BLaER1 treated with 17β-estradiol and CSF1 and Interleukin-3, amounts not matched to agents 10 nM and 100 nM (cell line): ENCODE data around the gene ATP2B3.

Experiments
- H3K27ac ChIP-seq, 11 experiments: shearing (Covaris generic); formaldehyde crosslinking; 2 replicates each; pipeline ENCODE4 v1.8.1; 2022
- H3K27me3 ChIP-seq, 11 experiments: shearing (Covaris generic); formaldehyde crosslinking; 2 replicates each; pipeline ENCODE4 v1.8.1; 2022
- H3K36me3 ChIP-seq, 11 experiments: shearing (Covaris generic); formaldehyde crosslinking; 2 replicates each; pipeline ENCODE4 v1.8.1; 2022
- H3K4me1 ChIP-seq, 10 experiments: shearing (Covaris generic); formaldehyde crosslinking; 2 replicates each; pipeline ENCODE4 v1.8.1; 2022
- H3K4me2 ChIP-seq, 11 experiments: shearing (Covaris generic); formaldehyde crosslinking; 2 replicates each; pipeline ENCODE4 v1.8.1; 2022
- H3K4me3 ChIP-seq, 10 experiments: shearing (Covaris generic); formaldehyde crosslinking; 2 replicates each; pipeline ENCODE4 v1.8.1; 2022
- H3K9ac ChIP-seq, 11 experiments: shearing (Covaris generic); formaldehyde crosslinking; 2 replicates each; pipeline ENCODE4 v1.8.1; 2022
- H3K9me3 ChIP-seq, 11 experiments: shearing (Covaris generic); formaldehyde crosslinking; replicated peaks in 1 of 11; 2 replicates each; pipeline ENCODE4 v1.8.1; 2022
- H4K20me1 ChIP-seq, 11 experiments: shearing (Covaris generic); formaldehyde crosslinking; 2 replicates each; pipeline ENCODE4 v1.8.1; 2022
- Cebpa-rat ChIP-seq, 11 experiments: shearing (Covaris generic); IDR thresholded peaks; 2 replicates each; pipeline ENCODE4 v1.8.1; 2022

The ATP2B3 gene

GRCh38 chrX:153538424-153538823 lies 21.0 kb downstream of the ATP2B3 start:
- Histone ChIP-seq H3K9me3 (no peaks in the 10 kb centered on the region), H3K4me1 (no peaks in the 10 kb centered on the region), H3K4me2 (no peak overlapping the region), H4K20me1 (peaks cover 0 to 86% (median 23%) of the 10 kb centered on the region in 11 experiments; a peak in 13 of 22 replicates), H3K4me3 (no peak overlapping the region), H3K27me3 (peaks cover 44 to 97% (median 88%) of the 10 kb centered on the region in 11 experiments), H3K27ac (no peak overlapping the region), H3K9ac (no peak overlapping the region), H3K36me3 (no peaks in the 10 kb centered on the region)
- no peak for TF ChIP-seq Cebpa-rat (IDR thresholded peaks at IDR 0.05)

DNA sequence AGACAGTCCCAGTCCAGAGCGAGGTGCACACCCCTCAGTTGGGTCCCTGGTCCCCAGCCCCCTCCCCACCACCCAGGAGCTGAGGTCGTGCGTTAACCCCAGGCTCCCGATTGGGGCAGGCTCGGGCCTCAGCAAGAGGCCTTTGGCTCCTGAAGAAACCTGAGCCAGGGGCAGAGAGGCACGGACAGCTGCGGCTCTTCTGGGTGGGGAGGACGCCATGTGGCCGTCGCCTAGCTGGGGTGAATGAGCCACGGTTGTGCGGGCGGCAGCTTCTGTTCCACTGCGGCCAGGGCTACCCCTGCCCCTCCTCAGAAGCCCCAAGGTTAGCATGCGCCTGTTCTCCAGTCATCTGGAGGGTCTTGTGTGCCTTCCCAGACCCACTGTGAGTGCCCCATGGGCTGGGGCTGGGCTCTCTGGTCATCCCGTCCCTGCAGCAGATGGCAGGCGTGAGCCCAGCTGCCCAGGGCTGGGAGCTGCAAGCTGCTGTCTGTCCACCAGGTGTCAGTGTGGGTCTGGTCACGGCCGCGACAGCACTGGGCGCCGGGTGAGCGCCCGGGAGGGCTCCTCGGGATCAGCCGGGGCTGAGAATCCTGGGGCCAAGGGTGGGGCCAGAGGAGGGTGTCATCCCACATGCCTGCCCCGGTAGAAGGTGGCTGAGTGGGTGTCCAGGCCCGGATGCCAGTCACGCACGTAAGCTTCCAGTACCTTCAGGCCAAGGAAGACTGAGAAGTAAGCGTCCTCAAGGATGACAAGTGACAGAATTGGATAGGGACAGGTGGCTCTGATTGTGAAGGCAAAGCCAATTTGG lies 21.9 kb downstream of the ATP2B3 start:
- H3K27ac ChIP-seq, result no peak overlapping the region
- no peaks in the 10 kb centered on the region for H3K36me3 ChIP-seq
- H3K4me3 ChIP-seq, result no peak overlapping the region
- no peaks in the 10 kb centered on the region for H3K9me3 ChIP-seq
- H3K4me2 ChIP-seq, result no peak overlapping the region
- no peak for TF ChIP-seq Cebpa-rat (IDR thresholded peaks at IDR 0.05)
- no peaks in the 10 kb centered on the region for H3K4me1 ChIP-seq
- H4K20me1 ChIP-seq, result peaks cover 0 to 79% (median 23%) of the 10 kb centered on the region in 11 experiments; a peak in 13 of 22 replicates
- H3K27me3 ChIP-seq, result peaks cover 35 to 95% (median 84%) of the 10 kb centered on the region in 11 experiments
- no peak overlapping the region for H3K9ac ChIP-seq

GRCh38 chrX:153539979-153540358 lies 22.5 kb downstream of the ATP2B3 start:
- H3K4me2 ChIP-seq, result no peak overlapping the region

GRCh38 chrX:153544727-153545126 lies 27.3 kb downstream of the ATP2B3 start:
- Histone ChIP-seq H3K9ac (no peak overlapping the region), H3K27me3 (peaks cover 22 to 92% (median 82%) of the 10 kb centered on the region in 11 experiments), H3K9me3 (no peaks in the 10 kb centered on the region), H3K4me1 (peaks cover 0 to 13% (median 0%) of the 10 kb centered on the region in 10 experiments; a peak in 2 of 20 replicates), H4K20me1 (peaks cover 0 to 67% (median 8%) of the 10 kb centered on the region in 11 experiments; a peak in 10 of 22 replicates), H3K4me2 (no peak overlapping the region), H3K4me3 (no peak overlapping the region), H3K36me3 (no peaks in the 10 kb centered on the region), H3K27ac (no peak overlapping the region)
- no peak for TF ChIP-seq Cebpa-rat (IDR thresholded peaks at IDR 0.05)

More at GRCh38 chrX:153539979-153540358, 22.5 kb downstream of the ATP2B3 start:
- peaks cover 0 to 77% (median 23%) of the 10 kb centered on the region in 11 experiments; a peak in 13 of 22 replicates for H4K20me1 ChIP-seq
- H3K36me3 ChIP-seq, result no peaks in the 10 kb centered on the region
- no peak overlapping the region for H3K27ac ChIP-seq
- H3K4me3 ChIP-seq, result no peak overlapping the region
- no peaks in the 10 kb centered on the region for H3K9me3 ChIP-seq
- no peak for TF ChIP-seq Cebpa-rat (IDR thresholded peaks at IDR 0.05)
- no peaks in the 10 kb centered on the region for H3K4me1 ChIP-seq
- peaks cover 29 to 95% (median 83%) of the 10 kb centered on the region in 11 experiments for H3K27me3 ChIP-seq
- no peak overlapping the region for H3K9ac ChIP-seq

DNA sequence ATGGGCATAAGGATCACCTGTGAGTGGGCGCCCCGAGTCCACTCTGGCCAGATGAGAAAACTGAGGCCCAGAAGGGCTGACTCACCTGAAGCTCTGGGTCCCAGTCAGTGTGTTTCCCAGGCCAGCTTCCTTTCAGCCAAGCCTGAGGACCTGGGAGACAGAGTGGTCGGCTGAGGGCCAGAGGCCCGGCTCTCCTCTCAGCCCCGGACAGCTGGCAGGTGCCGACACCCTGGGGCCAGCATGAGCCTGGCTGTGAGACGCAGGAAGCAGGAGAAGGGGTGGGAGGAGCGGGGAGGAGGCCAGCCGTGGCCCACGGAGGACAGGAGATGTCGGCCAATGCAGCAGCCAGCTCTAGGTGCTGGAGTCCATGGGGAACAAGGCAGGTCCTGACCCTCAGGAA lies 28.9 kb downstream of the ATP2B3 start:
- Histone ChIP-seq H3K27me3 (peaks cover 20 to 92% (median 77%) of the 10 kb centered on the region in 11 experiments), H3K4me2 (no peak overlapping the region; a peak in 1 of 22 replicates), H3K9me3 (no peaks in the 10 kb centered on the region), H3K9ac (no peak overlapping the region), H3K27ac (no peak overlapping the region), H3K4me3 (no peak overlapping the region), H4K20me1 (peaks cover 0 to 55% (median 0%) of the 10 kb centered on the region in 11 experiments; a peak in 8 of 22 replicates), H3K4me1 (peaks cover 0 to 26% (median 9%) of the 10 kb centered on the region in 10 experiments; a peak in 11 of 20 replicates), H3K36me3 (no peaks in the 10 kb centered on the region)
- TF ChIP-seq Cebpa-rat (IDR thresholded peaks at IDR 0.05), result no peak

DNA sequence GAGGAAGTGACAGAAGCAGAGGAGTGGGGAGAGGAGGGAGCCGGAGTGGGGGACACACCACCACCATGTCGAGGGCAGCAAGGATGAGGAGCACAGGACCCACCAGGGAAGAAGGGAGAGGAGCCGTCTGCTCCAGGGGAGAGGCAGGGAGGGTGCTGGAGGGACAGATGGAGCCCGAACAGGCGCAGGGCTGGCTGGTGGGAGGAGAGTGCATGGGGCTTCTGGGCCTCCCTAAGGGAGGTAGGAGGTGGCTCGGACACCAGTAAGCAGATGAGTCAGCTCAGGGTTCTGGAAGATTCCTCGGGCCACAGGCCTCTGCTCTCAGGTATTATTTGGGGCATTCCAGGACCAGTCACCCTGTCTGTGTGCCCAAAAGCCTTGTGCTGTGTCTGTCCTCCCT lies 29.8 kb downstream of the ATP2B3 start:
- Histone ChIP-seq H3K4me3 (no peak overlapping the region), H4K20me1 (peaks cover 0 to 54% (median 0%) of the 10 kb centered on the region in 11 experiments; a peak in 8 of 22 replicates), H3K4me1 (peaks cover 0 to 33% (median 12%) of the 10 kb centered on the region in 10 experiments; a peak in 11 of 20 replicates), H3K27ac (no peak overlapping the region), H3K9ac (no peak overlapping the region), H3K9me3 (no peaks in the 10 kb centered on the region), H3K27me3 (peaks cover 26 to 95% (median 80%) of the 10 kb centered on the region in 11 experiments), H3K4me2 (no peak overlapping the region; a peak in 1 of 22 replicates), H3K36me3 (no peaks in the 10 kb centered on the region)
- no peak for TF ChIP-seq Cebpa-rat (IDR thresholded peaks at IDR 0.05)

GRCh38 chrX:153549231-153549630 lies 31.8 kb downstream of the ATP2B3 start:
- peaks cover 0 to 33% (median 13%) of the 10 kb centered on the region in 10 experiments; a peak in 13 of 20 replicates for H3K4me1 ChIP-seq
- H3K36me3 ChIP-seq, result no peaks in the 10 kb centered on the region
- no peak overlapping the region for H3K4me3 ChIP-seq
- no peaks in the 10 kb centered on the region for H3K9me3 ChIP-seq
- peaks cover 41 to 97% (median 89%) of the 10 kb centered on the region in 11 experiments for H3K27me3 ChIP-seq
- H3K27ac ChIP-seq, result no peak overlapping the region
- H3K4me2 ChIP-seq, result no peak overlapping the region
- H3K9ac ChIP-seq, result no peak overlapping the region
- peaks cover 0 to 65% (median 0%) of the 10 kb centered on the region in 11 experiments; a peak in 10 of 22 replicates for H4K20me1 ChIP-seq
- TF ChIP-seq Cebpa-rat (IDR thresholded peaks at IDR 0.05), result no peak

GRCh38 chrX:153549807-153550206 lies 32.4 kb downstream of the ATP2B3 start:
- no peaks in the 10 kb centered on the region for H3K9me3 ChIP-seq

GRCh38 chrX:153551135-153551534 lies 33.7 kb downstream of the ATP2B3 start:
- Histone ChIP-seq H3K9me3 (no peaks in the 10 kb centered on the region), H4K20me1 (peaks cover 0 to 59% (median 7%) of the 10 kb centered on the region in 11 experiments; a peak in 11 of 22 replicates), H3K36me3 (no peaks in the 10 kb centered on the region), H3K4me2 (peak overlapping the region in 9 of 11 experiments; percentile 2 to 52 (median 36); a peak in 13 of 22 replicates), H3K27ac (peak overlapping the region in 1 of 11 experiments; percentile 32; a peak in 2 of 22 replicates), H3K4me3 (no peak overlapping the region), H3K27me3 (peaks cover 42 to 97% (median 85%) of the 10 kb centered on the region in 11 experiments), H3K9ac (no peak overlapping the region), H3K4me1 (peaks cover 15 to 38% (median 23%) of the 10 kb centered on the region in 10 experiments)
- peak in 3 of 11 experiments; percentile 38 to 53 (median 43); a peak in 3 of 22 replicates for TF ChIP-seq Cebpa-rat (IDR thresholded peaks at IDR 0.05)

More at GRCh38 chrX:153549807-153550206, 32.4 kb downstream of the ATP2B3 start:
- H3K36me3 ChIP-seq, result no peaks in the 10 kb centered on the region
- no peak for TF ChIP-seq Cebpa-rat (IDR thresholded peaks at IDR 0.05)
- H3K27ac ChIP-seq, result no peak overlapping the region
- peaks cover 4 to 33% (median 13%) of the 10 kb centered on the region in 10 experiments for H3K4me1 ChIP-seq
- H3K27me3 ChIP-seq, result peaks cover 43 to 97% (median 86%) of the 10 kb centered on the region in 11 experiments
- H3K4me2 ChIP-seq, result no peak overlapping the region
- no peak overlapping the region for H3K4me3 ChIP-seq
- H4K20me1 ChIP-seq, result peaks cover 0 to 67% (median 0%) of the 10 kb centered on the region in 11 experiments; a peak in 10 of 22 replicates
- H3K9ac ChIP-seq, result no peak overlapping the region
